Colonic mucosa (tissue), 4 donors: Measurements from ENCODE around the gene MECP2. TPM values are rescaled to one million over a fixed set of nuclear protein-coding genes. Genes with fewer than 3 reads are reported as not detected.
A peak's percentile ranks its signal among the peaks of the same experiment; 100 is the strongest.

Experiments
- DNase-seq: peaks from one replicate; pipeline ENCODE4 v3.0.0-alpha.2; 2020
- H3K27ac ChIP-seq: fragments of 200-600 bp; one replicate; pipeline ENCODE4 v1.8.0; 2021
- H3K27me3 ChIP-seq: fragments of 200-600 bp; one replicate; pipeline ENCODE4 v1.8.0; 2021
- H3K36me3 ChIP-seq: fragments of 200-600 bp; one replicate; pipeline ENCODE4 v1.8.0; 2021
- H3K4me1 ChIP-seq: fragments of 200-600 bp; one replicate; pipeline ENCODE4 v1.8.0; 2021; ENCODE audit warnings: mild to moderate bottlenecking
- H3K4me3 ChIP-seq: fragments of 200-600 bp; one replicate; pipeline ENCODE4 v1.8.0; 2021
- H3K9ac ChIP-seq, 2 donors: one replicate each; pipeline ENCODE4 v1.7.0; 2013; ENCODE audit warnings: control low read depth in 2 of 2, low read depth in 2 of 2, low read length in 2 of 2
- H3K9me3 ChIP-seq: fragments of 200-600 bp; one replicate; pipeline ENCODE4 v1.8.0; 2021
- intact Hi-C: fragments of 100-400 bp; cut with DNase I; formaldehyde crosslinking; loops from one replicate; pipeline ENCODE4 v1.14.1; 2022
- total RNA-seq, 2 donors: library from RNA; stranded (reverse); fragmentation: NEBNext Ultra II Directional in 1 of 2; extraction: Animal tissue kit (Norgen Biotek cat#: 25700) in 1 of 2; gene quantifications; one replicate each; pipeline ENCODE4 v1.2.1, GENCODE V29; 2021
- TF ChIP-seq, protein P1 (sequence below): fragments of 200-600 bp; IDR thresholded peaks from one replicate; pipeline ENCODE4 v1.8.0; 2022; ENCODE audit warnings: antibody characterized with exemption, mild to moderate bottlenecking
- donor health status: healthy.
- donor health status: DM: no; HTN: no; CAD: no.
- donor health status: DM: no; HTN: no; CAD: no.

Gene MECP2
- total RNA-seq, 2 donors from 2014 or later = 28.3 to 29.7 TPM

- Histone ChIP-seq H3K4me1 (no peaks in the 10 kb centered on the region), H3K4me3 (peak within 1 kb of the TSS; percentile 58), H3K9me3 (no peaks in the 10 kb centered on the region), H3K27me3 (no peaks in the 10 kb centered on the region), H3K27ac (peak within 1 kb of the TSS; percentile 79), H3K36me3 (no peaks in the 10 kb centered on the region), H3K9ac (peak within 1 kb of the TSS; percentile 81 to 84)
- intact Hi-C loops = no loop called here
- TF ChIP-seq, protein P1, sequence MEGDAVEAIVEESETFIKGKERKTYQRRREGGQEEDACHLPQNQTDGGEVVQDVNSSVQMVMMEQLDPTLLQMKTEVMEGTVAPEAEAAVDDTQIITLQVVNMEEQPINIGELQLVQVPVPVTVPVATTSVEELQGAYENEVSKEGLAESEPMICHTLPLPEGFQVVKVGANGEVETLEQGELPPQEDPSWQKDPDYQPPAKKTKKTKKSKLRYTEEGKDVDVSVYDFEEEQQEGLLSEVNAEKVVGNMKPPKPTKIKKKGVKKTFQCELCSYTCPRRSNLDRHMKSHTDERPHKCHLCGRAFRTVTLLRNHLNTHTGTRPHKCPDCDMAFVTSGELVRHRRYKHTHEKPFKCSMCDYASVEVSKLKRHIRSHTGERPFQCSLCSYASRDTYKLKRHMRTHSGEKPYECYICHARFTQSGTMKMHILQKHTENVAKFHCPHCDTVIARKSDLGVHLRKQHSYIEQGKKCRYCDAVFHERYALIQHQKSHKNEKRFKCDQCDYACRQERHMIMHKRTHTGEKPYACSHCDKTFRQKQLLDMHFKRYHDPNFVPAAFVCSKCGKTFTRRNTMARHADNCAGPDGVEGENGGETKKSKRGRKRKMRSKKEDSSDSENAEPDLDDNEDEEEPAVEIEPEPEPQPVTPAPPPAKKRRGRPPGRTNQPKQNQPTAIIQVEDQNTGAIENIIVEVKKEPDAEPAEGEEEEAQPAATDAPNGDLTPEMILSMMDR = no peak
- DNase-seq = peak; percentile 51
These were observed 77.6 kb downstream of the MECP2 start, which contains the start of gene IRAK1 for GRCh38 chrX:154019633-154020528. Gene IRAK1, minus strand, starts transcription at chrX:154019902. Its CDS starts 90 bp downstream, at chrX:154019812.

DNA sequence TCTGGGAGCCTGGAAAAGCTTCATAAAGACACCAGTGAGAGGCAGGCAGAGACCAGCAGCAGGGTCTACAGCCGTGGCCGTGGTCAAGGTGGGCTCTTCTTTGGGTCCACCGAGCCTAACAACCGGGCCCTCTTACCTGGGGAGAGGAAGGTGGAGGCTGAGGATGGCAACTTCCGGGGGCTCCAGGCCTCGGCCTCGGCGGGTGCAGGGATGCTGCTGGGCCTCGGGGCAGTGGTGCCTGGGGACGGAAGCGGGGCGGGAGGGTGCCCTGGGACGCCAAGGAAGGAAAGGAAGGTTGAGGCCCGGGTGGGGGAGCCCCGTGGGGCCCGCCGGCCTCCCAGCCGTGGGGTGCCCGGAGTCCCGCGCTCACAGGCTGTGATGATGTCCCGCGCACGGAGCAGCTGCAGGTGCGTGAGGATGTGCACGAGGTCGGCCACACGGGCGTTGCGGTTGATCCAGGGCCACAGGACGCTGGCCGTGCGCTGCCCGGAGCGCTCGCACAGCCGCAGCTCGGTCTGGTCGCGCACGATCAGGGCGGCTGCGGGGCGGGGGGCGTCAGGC lies 78.4 kb downstream of the MECP2 start:
- Histone ChIP-seq H3K36me3 (no peaks in the 10 kb centered on the region), H3K4me1 (no peaks in the 10 kb centered on the region), H3K27ac (peak overlapping the region; percentile 71), H3K9me3 (no peaks in the 10 kb centered on the region), H3K27me3 (no peaks in the 10 kb centered on the region), H3K9ac (peak overlapping the region; percentile 77 to 84), H3K4me3 (peak overlapping the region; percentile 58)
- TF ChIP-seq, protein P1 = no peak
- intact Hi-C loops = no loop called here
- DNase-seq = no peak

- Histone ChIP-seq H3K4me3 (peak overlapping the region; percentile 58), H3K9me3 (no peaks in the 10 kb centered on the region), H3K27me3 (no peaks in the 10 kb centered on the region), H3K4me1 (no peaks in the 10 kb centered on the region), H3K27ac (peak overlapping the region; percentile 71), H3K36me3 (no peaks in the 10 kb centered on the region), H3K9ac (peak overlapping the region; percentile 77 to 84)
- intact Hi-C loops = no loop called here
- no peak for DNase-seq
- TF ChIP-seq, protein P1 = no peak
These were observed 78.9 kb downstream of the MECP2 start for GRCh38 chrX:154018518-154019060.

- no peak for DNase-seq
- no peak overlapping the region for H3K27ac ChIP-seq
- peak overlapping the region; percentile 55 to 84 for H3K9ac ChIP-seq
- H3K4me1 ChIP-seq = no peaks in the 10 kb centered on the region
- H3K4me3 ChIP-seq = no peak overlapping the region
- no peaks in the 10 kb centered on the region for H3K36me3 ChIP-seq
- no peaks in the 10 kb centered on the region for H3K9me3 ChIP-seq
- intact Hi-C loops = no loop called here
- TF ChIP-seq, protein P1 = no peak
- H3K27me3 ChIP-seq = no peaks in the 10 kb centered on the region
These were observed 79.6 kb downstream of the MECP2 start for GRCh38 chrX:154017766-154018517.
